K562 (cell line): ENCODE measurements around the gene PACC1. TPM values are rescaled to one million over a fixed set of nuclear protein-coding genes. Genes with fewer than 3 reads are reported as not detected.

ENCODE experiments used
- BHLHE40 ChIP-seq: IDR thresholded peaks from 2 replicates; pipeline ENCODE4 v1.6.1; 2011; ENCODE audit warnings: low read length, improper control_type of control experiment
- CBFA2T3 ChIP-seq: fragments of 450-650 bp; IDR thresholded peaks from 2 replicates; pipeline ENCODE4 v1.6.1; 2017
- CREB5 ChIP-seq: fragments of 250-450 bp; sonication (Bioruptor Pico); IDR thresholded peaks from 2 replicates; pipeline ENCODE4 v1.5.0; 2020; ENCODE audit warnings: mild to moderate bottlenecking
- CREBBP ChIP-seq: IDR thresholded peaks from one replicate; pipeline ENCODE4 v1.6.1; 2012; ENCODE audit warnings: low read depth, mild to moderate bottlenecking, control low read depth, inconsistent platforms, low read length
- CREM ChIP-seq: IDR thresholded peaks from 2 replicates; pipeline ENCODE4 v1.6.1; 2014; ENCODE audit warnings: antibody characterized with exemption, low read depth
- CTBP1 ChIP-seq: fragments of 450-650 bp; IDR thresholded peaks from 2 replicates; pipeline ENCODE4 v1.6.1; 2016; ENCODE audit warnings: borderline replicate concordance
- DPF2 ChIP-seq: fragments of 450-650 bp; IDR thresholded peaks from 2 replicates; pipeline ENCODE4 v1.6.1; 2016
- FOXA3 ChIP-seq, 2 experiments: fragments of 450-650 bp in 1 of 2; sonication (generic) in 1 of 2; formaldehyde crosslinking; IDR thresholded peaks in 1 of 2; conservative IDR thresholded peaks in 1 of 2; 2 replicates each; pipeline versions ENCODE4 v1.4.0 to v1.8.0; 2020 to 2022; ENCODE audit warnings: mild to moderate bottlenecking in 2 of 2, missing genetic modification reagents in 1 of 2
- HDAC2 ChIP-seq: fragments of 450-650 bp; IDR thresholded peaks from 2 replicates; pipeline ENCODE4 v1.6.1; 2016; ENCODE audit warnings: mild to moderate bottlenecking
- HES1 ChIP-seq: fragments of 450-650 bp; IDR thresholded peaks from 2 replicates; pipeline ENCODE4 v1.6.1; 2016; ENCODE audit warnings: low read depth, mild to moderate bottlenecking, moderate library complexity
- MEF2D ChIP-seq: conservative IDR thresholded peaks from 2 replicates; pipeline ENCODE4 v1.6.1; 2016; ENCODE audit warnings: low read depth, missing genetic modification characterization, missing compliant biosample characterization
- RAD51 ChIP-seq: fragments of 450-650 bp; IDR thresholded peaks from 2 replicates; pipeline ENCODE4 v1.7.1; 2016; ENCODE audit warnings: low read depth, mild to moderate bottlenecking, borderline replicate concordance
- RBM34 ChIP-seq: fragments of 200-400 bp; formaldehyde crosslinking; IDR thresholded peaks from 2 replicates; pipeline ENCODE4 v1.6.1; 2018; ENCODE audit warnings: low read length, borderline replicate concordance; ENCODE audit not compliant: insufficient read depth
- RFX1 ChIP-seq: fragments of 450-650 bp; IDR thresholded peaks from 2 replicates; pipeline ENCODE4 v1.6.1; 2016; ENCODE audit warnings: mild to moderate bottlenecking, moderate library complexity
- SMARCE1 ChIP-seq: fragments of 450-650 bp; IDR thresholded peaks from 2 replicates; pipeline ENCODE4 v1.7.1; 2016; ENCODE audit warnings: mild to moderate bottlenecking
- SRSF7 ChIP-seq: fragments of 200-400 bp; formaldehyde crosslinking; optimal IDR thresholded peaks from 2 replicates; pipeline ENCODE3; 2017; ENCODE audit warnings: mild to moderate bottlenecking, low read depth, low read length
- SRSF9 ChIP-seq: fragments of 200-400 bp; formaldehyde crosslinking; IDR thresholded peaks from 2 replicates; pipeline ENCODE4 v1.6.1; 2017; ENCODE audit warnings: low read depth, low read length, borderline replicate concordance
- TAF9B ChIP-seq: fragments of 450-650 bp; IDR thresholded peaks from 2 replicates; pipeline ENCODE4 v1.6.1; 2018; ENCODE audit warnings: mild to moderate bottlenecking; ENCODE audit not compliant: partially characterized antibody
- TCF3 ChIP-seq: sonication (generic); formaldehyde crosslinking; IDR thresholded peaks from 2 replicates; pipeline ENCODE4 v1.4.0; 2020; ENCODE audit warnings: mild to moderate bottlenecking, missing genetic modification reagents
- TEAD1 ChIP-seq, 2 experiments: fragments of 450-650 bp in 1 of 2; sonication (generic) in 1 of 2; formaldehyde crosslinking; IDR thresholded peaks; 2 replicates each; pipeline versions ENCODE4 v1.4.0 to v1.8.0; 2020 to 2022; ENCODE audit warnings: mild to moderate bottlenecking in 2 of 2, missing genetic modification reagents in 1 of 2
- TEAD2 ChIP-seq: fragments of 450-650 bp; IDR thresholded peaks from 2 replicates; pipeline ENCODE4 v1.6.1; 2016; ENCODE audit warnings: missing genetic modification characterization, control low read depth, missing compliant biosample characterization
- TEAD4 ChIP-seq, 2 experiments: sonication (generic) in 1 of 2; formaldehyde crosslinking in 1 of 2; IDR thresholded peaks; 2 replicates each; pipeline versions ENCODE4 v1.6.1 to v1.8.0; 2012 to 2022; ENCODE audit warnings: borderline replicate concordance in 1 of 2, inconsistent platforms in 1 of 2, low read length in 1 of 2, mild to moderate bottlenecking in 1 of 2, missing genetic modification reagents in 1 of 2
- ZBTB8A ChIP-seq: fragments of 450-650 bp; IDR thresholded peaks from 2 replicates; pipeline ENCODE4 v1.6.1; 2018; ENCODE audit warnings: mild to moderate bottlenecking, moderate library complexity; ENCODE audit not compliant: partially characterized antibody
- ZKSCAN8 ChIP-seq: fragments of 200-800 bp; sonication (Bioruptor generic); IDR thresholded peaks from 2 replicates; pipeline ENCODE4 v1.6.1; 2016; ENCODE audit warnings: missing genetic modification characterization, missing compliant biosample characterization
- ZNF282 ChIP-seq: sonication (generic); formaldehyde crosslinking; IDR thresholded peaks from 2 replicates; pipeline ENCODE4 v1.8.1; 2023; ENCODE audit warnings: missing genetic modification reagents
- ZNF592 ChIP-seq: fragments of 450-650 bp; IDR thresholded peaks from 2 replicates; pipeline ENCODE4 v1.6.1; 2017; ENCODE audit warnings: antibody characterized with exemption, mild to moderate bottlenecking
- polyA plus RNA-seq, 8 experiments: library from polyadenylated mRNA; depleted of rRNA in 4 of 8; stranded (reverse) in 5 of 8; unstranded in 3 of 8; fragments of >200 nt; fragmentation: Nextera tagmentation in 2 of 8; fragmentation: Illumina TruSeq in 1 of 8; extraction: Ambion mirVana in 2 of 8; extraction: Trizol in 1 of 8; gene quantifications; 2 replicates each; pipeline versions ENCODE4 v1.2.1 to v1.2.3, GENCODE V29; 2011 to 2014; ENCODE audit warnings: inconsistent platforms in 1 of 8, missing spikeins in 1 of 8
- total RNA-seq, 7 experiments: library from RNA; depleted of rRNA in 6 of 7; stranded (reverse); fragments of >200 nt in 6 of 7; fragmentation: Illumina TruSeq in 2 of 7; extraction: Trizol in 2 of 7; gene quantifications; 2 replicates each; pipeline versions ENCODE4 v1.2.1 to v1.2.3, GENCODE V29; 2011 to 2021; ENCODE audit warnings: low replicate concordance in 1 of 7

PACC1 gene
- total and polyA plus RNA-seq, 9 of the 15 experiments (the other 6 are each of a cell fraction or from before 2014, with no cell fraction given), result 7.1 to 19.3 (median 14.9) TPM

- TF ChIP-seq ZNF592 (no peak), FOXA3 (CRISPR knock-in tag; conservative IDR thresholded peaks at IDR 0.05 in 1 of 2, IDR thresholded peaks at IDR 0.05 in 1 of 2) (peak in 1 of 2 experiments; percentile 56; a peak in 1 of 4 replicates), RAD51 (no peak), TEAD4 (IDR thresholded peaks at IDR 0.05; ENCODE audit: low read length) (peak; percentile 88), TEAD4 (CRISPR knock-in tag; IDR thresholded peaks at IDR 0.05; ENCODE audit: borderline replicate concordance) (no peak), SRSF9 (no peak), SMARCE1 (peak; percentile 55; the same call in 1 of the 2 replicates), ZKSCAN8 (CRISPR knock-in tag) (no peak), BHLHE40 (peak; percentile 81), RFX1 (no peak), TEAD2 (tag) (peak; percentile 36; the same call in 1 of the 2 replicates), CREM (peak; percentile 73; the same call in 1 of the 2 replicates), CREBBP (no peak), ZBTB8A (no peak), HES1 (peak; percentile 97), DPF2 (peak; percentile 72), TCF3 (CRISPR knock-in tag) (peak; percentile 82), CTBP1 (peak; percentile 82), TEAD1 (CRISPR knock-in tag; IDR thresholded peaks at IDR 0.05) (peak in 1 of 2 experiments; percentile 87; a peak in 2 of 4 replicates), ZNF282 (CRISPR knock-in tag) (no peak), SRSF7 (no peak), MEF2D (tag) (no peak), RBM34 (no peak), CREB5 (CRISPR knock-in tag) (no peak), HDAC2 (peak; percentile 22; the same call in 1 of the 2 replicates), TAF9B (no peak), CBFA2T3 (peak; percentile 81)
These were observed 24.1 kb upstream of the PACC1 start (continued) for GRCh38 chr1:212438831-212439237.
